ENCODE results near the gene RNF31.
A peak's percentile ranks its signal among the peaks of the same experiment; 100 is the strongest.

RNF31 gene

DNA sequence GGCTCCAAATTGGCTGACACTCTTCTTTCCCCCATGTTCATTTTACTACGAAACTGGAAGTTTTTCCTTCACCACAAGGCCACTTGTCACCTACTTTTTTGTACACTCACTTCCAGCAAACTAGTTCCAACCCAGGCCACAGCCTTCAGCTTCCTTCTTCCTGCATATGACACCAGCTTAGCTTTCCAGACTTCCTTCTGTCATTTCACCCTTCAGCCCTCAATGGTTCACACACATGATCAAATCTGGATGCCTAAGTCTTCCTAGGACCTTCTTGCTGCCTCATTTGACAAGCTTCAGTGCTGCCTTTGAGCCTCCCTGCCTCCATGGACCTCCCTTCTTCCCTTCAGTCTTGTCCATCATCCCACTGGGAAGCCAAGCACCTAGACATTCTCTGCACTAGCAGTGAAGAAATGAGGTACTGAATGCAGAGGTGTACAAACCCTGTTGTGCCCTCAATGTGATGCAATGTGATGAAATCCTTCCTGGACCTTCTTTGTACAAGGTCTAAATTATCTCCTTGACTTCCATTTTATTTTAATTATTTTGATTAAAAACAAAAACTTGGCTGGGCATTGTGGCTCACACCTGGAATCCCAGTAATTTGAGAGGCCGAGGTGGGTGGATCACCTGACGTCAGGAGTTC lies 20.3 kb downstream of the RNF31 start:
- DNase-seq (ENCODE audit: low read depth) = no peak
- Histone ChIP-seq H3K9ac (ENCODE audit: low read length) (no peak overlapping the region), H3K9me3 (ENCODE audit: control insufficient read depth, low read length) (no peaks in the 10 kb centered on the region), H3K4me1 (ENCODE audit: control insufficient read depth, insufficient read depth, low read length) (no peaks in the 10 kb centered on the region), H3K27me3 (replicated peaks; ENCODE audit: control insufficient read depth, insufficient read depth, low read length) (no peaks in the 10 kb centered on the region), H3K36me3 (ENCODE audit: control insufficient read depth, insufficient read depth, low read length, severe bottlenecking) (peaks cover 48% of the 10 kb centered on the region), H3K4me3 (ENCODE audit: low read length) (no peak overlapping the region)

DNA sequence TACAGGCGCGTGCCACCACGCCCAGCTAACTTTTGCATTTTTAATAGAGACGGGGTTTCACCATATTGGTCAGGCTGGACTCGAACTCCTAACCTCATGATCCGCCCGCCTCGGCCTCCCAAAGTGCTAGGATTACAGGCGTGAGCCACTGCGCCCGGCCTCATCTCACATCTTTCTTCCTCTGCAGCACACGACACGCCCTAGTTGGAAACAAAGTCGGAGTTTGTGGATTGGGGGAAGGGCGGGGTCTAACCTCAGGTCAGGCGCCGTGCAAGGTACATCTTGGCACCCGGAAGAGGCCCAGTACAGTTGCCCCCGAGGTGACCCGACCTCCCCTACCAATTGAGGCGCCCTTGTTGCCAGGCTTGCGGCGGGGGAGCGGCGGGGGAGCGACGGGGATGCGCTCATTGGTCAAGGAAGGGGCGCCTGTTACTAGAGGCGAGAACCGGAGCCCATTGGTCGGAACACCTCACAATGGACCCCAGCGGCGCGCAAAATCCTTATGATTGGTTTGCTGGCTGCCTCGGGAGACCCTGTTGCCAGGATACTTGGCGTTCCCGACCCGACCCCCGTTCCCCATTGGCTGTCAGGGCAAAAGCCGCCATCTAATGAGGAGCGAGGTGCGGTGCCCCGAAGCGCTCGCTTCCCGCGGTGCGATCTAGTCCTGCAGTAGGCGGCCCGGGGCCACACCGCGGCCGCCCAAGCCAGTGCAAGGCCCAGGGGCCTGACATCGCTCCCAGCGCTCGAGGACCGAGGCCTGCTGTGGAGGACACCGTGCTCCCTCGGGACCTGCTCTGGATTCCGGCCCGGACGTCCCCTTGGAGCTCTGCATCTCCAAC lies 24.3 kb downstream of the RNF31 start, which contains the start of gene REC8:
TSS of gene REC8 (plus strand) at position 659 of the 839 bp plus-strand sequence. CDS start 473 bp downstream, outside the sequence.
- Histone ChIP-seq H3K4me1 (ENCODE audit: control insufficient read depth, insufficient read depth, low read length) (no peaks in the 10 kb centered on the region), H3K36me3 (ENCODE audit: control insufficient read depth, insufficient read depth, low read length, severe bottlenecking) (peaks cover 16% of the 10 kb centered on the region), H3K4me3 (ENCODE audit: low read length) (no peak within 1 kb of the TSS), H3K27me3 (replicated peaks; ENCODE audit: control insufficient read depth, insufficient read depth, low read length) (no peaks in the 10 kb centered on the region), H3K9me3 (ENCODE audit: control insufficient read depth, low read length) (no peaks in the 10 kb centered on the region), H3K9ac (ENCODE audit: low read length) (no peak within 1 kb of the TSS)
- DNase-seq (ENCODE audit: low read depth) = no peak

DNA sequence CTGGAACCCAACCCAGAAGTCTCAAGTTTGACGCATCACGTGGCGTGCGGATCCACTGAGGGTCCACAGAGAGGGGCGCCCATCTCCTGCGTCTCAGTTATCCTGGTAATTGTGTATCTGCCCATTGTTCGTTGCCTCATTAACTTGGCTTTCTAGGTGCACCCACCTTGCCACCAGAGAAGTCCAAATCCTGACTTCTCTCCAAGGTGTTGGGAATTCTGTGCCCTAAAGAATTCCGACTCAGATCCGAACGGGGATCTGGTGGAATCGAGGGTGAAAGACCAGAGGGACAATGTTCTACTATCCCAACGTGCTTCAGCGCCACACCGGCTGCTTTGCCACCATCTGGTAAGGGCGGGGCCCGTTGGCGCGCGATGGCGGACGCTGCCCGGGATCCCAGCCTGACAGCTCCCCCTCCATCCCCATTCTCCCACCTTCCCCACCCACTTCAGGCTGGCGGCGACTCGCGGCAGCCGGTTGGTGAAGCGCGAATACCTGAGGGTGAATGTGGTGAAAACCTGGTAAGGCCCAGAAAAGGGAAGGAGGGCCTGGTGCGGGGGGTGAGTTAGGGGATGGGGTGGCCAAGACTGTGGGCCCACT lies 25.1 kb downstream of the RNF31 start:
- Histone ChIP-seq H3K9me3 (ENCODE audit: control insufficient read depth, low read length) (no peaks in the 10 kb centered on the region), H3K36me3 (ENCODE audit: control insufficient read depth, insufficient read depth, low read length, severe bottlenecking) (peaks cover 19% of the 10 kb centered on the region), H3K9ac (ENCODE audit: low read length) (no peak overlapping the region), H3K27me3 (replicated peaks; ENCODE audit: control insufficient read depth, insufficient read depth, low read length) (no peaks in the 10 kb centered on the region), H3K4me1 (ENCODE audit: control insufficient read depth, insufficient read depth, low read length) (no peaks in the 10 kb centered on the region), H3K4me3 (ENCODE audit: low read length) (no peak overlapping the region)
- DNase-seq (ENCODE audit: low read depth) = no peak

DNA sequence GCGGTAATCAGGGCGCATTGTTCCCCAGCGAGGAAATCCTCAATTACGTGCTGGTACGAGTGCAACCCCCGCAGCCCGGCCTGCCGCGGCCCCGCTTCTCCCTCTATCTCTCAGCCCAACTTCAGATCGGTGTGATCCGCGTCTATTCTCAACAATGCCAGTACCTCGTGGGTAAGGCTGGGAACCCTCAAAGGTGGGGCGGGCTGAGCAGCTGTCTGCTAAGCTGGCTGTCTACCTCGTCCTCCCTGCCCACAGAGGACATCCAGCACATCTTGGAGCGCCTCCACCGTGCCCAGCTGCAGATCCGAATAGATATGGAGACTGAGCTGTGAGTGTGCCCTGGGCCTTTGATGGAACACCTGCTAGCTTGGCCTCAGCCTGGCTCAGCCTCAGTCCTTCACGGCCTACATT lies 25.6 kb downstream of the RNF31 start:
- no peaks in the 10 kb centered on the region for H3K4me1 ChIP-seq (ENCODE audit: control insufficient read depth, insufficient read depth, low read length)
- no peaks in the 10 kb centered on the region for H3K9me3 ChIP-seq (ENCODE audit: control insufficient read depth, low read length)
- no peaks in the 10 kb centered on the region for H3K27me3 ChIP-seq (replicated peaks; ENCODE audit: control insufficient read depth, insufficient read depth, low read length)
- H3K9ac ChIP-seq (ENCODE audit: low read length) = no peak overlapping the region
- H3K36me3 ChIP-seq (ENCODE audit: control insufficient read depth, insufficient read depth, low read length, severe bottlenecking) = peaks cover 20% of the 10 kb centered on the region
- no peak for DNase-seq (ENCODE audit: low read depth)
- H3K4me3 ChIP-seq (ENCODE audit: low read length) = no peak overlapping the region

DNA sequence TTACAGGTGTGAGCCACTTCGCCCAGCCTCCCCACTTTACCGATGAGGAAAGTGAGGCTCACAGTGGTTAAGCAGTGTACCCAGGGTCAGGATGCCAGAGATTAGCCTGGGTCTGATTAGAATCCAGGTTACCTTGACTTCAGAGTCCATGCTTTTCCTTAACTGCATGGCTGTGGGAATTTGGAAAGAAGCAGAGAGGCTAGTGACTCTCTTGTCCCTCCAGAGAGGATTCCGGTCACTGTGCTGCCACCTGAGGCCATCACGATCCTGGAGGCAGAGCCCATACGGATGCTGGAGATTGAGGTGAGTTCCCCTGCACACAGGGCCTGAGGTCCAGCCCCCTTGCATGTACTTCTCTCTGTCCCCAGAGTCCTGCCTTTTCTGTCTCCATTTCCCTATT lies 29.3 kb downstream of the RNF31 start:
- DNase-seq (ENCODE audit: low read depth) = no peak
- no peak overlapping the region for H3K9ac ChIP-seq (ENCODE audit: low read length)
- no peak overlapping the region for H3K4me3 ChIP-seq (ENCODE audit: low read length)
- peaks cover 47% of the 10 kb centered on the region for H3K36me3 ChIP-seq (ENCODE audit: control insufficient read depth, insufficient read depth, low read length, severe bottlenecking)
- H3K4me1 ChIP-seq (ENCODE audit: control insufficient read depth, insufficient read depth, low read length) = peaks cover 16% of the 10 kb centered on the region
- no peaks in the 10 kb centered on the region for H3K9me3 ChIP-seq (ENCODE audit: control insufficient read depth, low read length)
- no peaks in the 10 kb centered on the region for H3K27me3 ChIP-seq (replicated peaks; ENCODE audit: control insufficient read depth, insufficient read depth, low read length)

DNA sequence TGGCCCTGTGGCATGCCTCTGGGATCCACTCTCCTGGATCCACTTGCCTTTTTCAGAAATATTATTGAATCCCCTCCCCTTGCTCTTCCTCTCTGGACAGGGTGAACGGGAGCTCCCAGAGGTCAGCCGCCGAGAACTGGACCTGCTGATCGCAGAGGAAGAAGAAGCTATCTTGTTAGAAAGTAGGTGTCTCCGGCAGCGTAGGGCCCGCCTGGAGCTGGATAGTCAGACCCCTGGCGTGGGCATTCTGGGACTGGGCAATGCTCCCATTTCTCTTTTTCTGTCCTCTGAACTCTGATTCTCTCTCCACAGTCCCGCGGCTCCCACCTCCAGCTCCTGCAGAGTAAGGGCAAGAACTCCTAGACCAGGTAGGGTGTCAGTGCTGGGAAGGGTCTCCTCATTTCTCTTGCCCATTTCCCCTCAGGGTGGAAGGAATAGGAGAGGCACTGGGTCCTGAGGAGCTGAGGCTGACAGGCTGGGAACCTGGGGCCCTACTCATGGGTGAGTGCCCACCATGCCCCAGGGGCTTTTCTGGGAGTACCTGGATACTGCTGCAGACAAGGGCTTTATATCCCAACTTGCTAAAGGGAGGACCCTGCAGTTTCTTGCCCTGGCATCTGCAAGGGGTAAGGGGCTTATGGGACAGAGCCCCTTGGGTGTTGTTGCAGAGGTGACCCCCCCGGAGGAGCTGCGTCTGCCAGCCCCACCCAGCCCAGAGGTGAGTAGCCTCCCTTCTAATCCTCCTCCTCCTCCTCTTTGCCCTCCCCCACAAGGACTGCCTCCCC lies 29.9 kb downstream of the RNF31 start:
- no peak overlapping the region for H3K9ac ChIP-seq (ENCODE audit: low read length)
- H3K9me3 ChIP-seq (ENCODE audit: control insufficient read depth, low read length) = no peaks in the 10 kb centered on the region
- H3K27me3 ChIP-seq (replicated peaks; ENCODE audit: control insufficient read depth, insufficient read depth, low read length) = no peaks in the 10 kb centered on the region
- H3K4me3 ChIP-seq (ENCODE audit: low read length) = no peak overlapping the region
- peaks cover 53% of the 10 kb centered on the region for H3K36me3 ChIP-seq (ENCODE audit: control insufficient read depth, insufficient read depth, low read length, severe bottlenecking)
- no peak for DNase-seq (ENCODE audit: low read depth)
- H3K4me1 ChIP-seq (ENCODE audit: control insufficient read depth, insufficient read depth, low read length) = peaks cover 16% of the 10 kb centered on the region

DNA sequence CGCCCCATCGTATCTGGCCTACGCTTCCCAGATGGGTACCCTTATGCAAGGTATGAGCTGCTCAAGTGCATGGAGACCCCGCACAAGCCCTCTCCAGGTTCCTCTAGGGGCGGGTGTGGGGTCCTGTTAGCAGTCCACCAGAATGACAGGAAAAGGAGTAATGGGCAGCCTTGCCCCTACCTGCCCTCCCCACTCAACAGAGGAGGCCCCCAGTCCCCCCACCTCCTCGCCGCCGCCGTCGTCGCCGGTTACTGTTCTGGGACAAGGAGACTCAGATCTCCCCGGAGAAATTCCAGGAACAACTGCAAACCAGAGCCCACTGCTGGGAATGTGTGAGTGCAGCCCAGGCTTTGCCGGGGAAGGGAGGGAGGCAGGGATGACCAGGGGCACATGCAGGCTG lies 30.6 kb downstream of the RNF31 start:
- Histone ChIP-seq H3K27me3 (replicated peaks; ENCODE audit: control insufficient read depth, insufficient read depth, low read length) (no peaks in the 10 kb centered on the region), H3K9me3 (ENCODE audit: control insufficient read depth, low read length) (no peaks in the 10 kb centered on the region), H3K4me3 (ENCODE audit: low read length) (no peak overlapping the region), H3K4me1 (ENCODE audit: control insufficient read depth, insufficient read depth, low read length) (peaks cover 16% of the 10 kb centered on the region), H3K36me3 (ENCODE audit: control insufficient read depth, insufficient read depth, low read length, severe bottlenecking) (peaks cover 60% of the 10 kb centered on the region), H3K9ac (ENCODE audit: low read length) (no peak overlapping the region)
- no peak for DNase-seq (ENCODE audit: low read depth)

DNA sequence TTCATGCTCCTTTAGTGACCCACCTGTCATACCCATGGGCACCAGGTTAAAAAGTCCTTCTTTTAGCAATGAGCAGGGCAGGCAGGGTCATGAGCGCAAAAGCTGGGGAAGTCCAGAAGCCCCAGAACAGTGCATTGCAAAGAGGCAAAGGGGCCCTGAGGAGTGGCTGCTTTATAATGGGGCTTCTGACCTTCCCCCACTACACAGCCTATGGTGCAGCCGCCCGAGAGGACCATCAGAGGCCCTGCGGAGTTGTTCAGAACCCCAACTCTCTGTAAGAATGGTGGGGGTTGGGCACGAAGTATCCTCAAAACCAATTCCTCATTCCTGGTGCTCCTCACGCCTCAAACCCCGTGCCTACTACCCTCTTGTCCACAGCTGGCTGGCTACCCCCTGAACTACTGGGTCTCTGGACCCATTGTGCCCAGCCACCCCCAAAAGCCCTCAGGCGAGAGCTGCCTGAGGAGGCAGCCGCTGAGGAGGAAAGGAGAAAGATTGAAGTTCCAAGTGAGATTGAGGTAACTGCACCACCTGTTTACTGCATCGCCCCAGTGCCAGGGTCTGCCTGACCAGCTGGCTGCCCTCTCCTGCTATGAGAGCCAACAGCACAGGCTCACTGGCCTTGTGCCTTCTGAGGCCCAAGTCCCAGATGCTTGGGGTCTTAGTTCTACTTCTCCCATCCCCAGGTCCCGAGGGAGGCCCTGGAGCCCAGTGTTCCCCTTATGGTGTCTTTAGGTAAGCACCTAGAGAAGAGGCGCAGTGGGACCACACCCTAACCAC lies 31.3 kb downstream of the RNF31 start:
- Histone ChIP-seq H3K9ac (ENCODE audit: low read length) (no peak overlapping the region), H3K9me3 (ENCODE audit: control insufficient read depth, low read length) (no peaks in the 10 kb centered on the region), H3K27me3 (replicated peaks; ENCODE audit: control insufficient read depth, insufficient read depth, low read length) (no peaks in the 10 kb centered on the region), H3K36me3 (ENCODE audit: control insufficient read depth, insufficient read depth, low read length, severe bottlenecking) (peaks cover 67% of the 10 kb centered on the region), H3K4me3 (ENCODE audit: low read length) (no peak overlapping the region), H3K4me1 (ENCODE audit: control insufficient read depth, insufficient read depth, low read length) (peaks cover 16% of the 10 kb centered on the region)
- DNase-seq (ENCODE audit: low read depth) = no peak

DNA sequence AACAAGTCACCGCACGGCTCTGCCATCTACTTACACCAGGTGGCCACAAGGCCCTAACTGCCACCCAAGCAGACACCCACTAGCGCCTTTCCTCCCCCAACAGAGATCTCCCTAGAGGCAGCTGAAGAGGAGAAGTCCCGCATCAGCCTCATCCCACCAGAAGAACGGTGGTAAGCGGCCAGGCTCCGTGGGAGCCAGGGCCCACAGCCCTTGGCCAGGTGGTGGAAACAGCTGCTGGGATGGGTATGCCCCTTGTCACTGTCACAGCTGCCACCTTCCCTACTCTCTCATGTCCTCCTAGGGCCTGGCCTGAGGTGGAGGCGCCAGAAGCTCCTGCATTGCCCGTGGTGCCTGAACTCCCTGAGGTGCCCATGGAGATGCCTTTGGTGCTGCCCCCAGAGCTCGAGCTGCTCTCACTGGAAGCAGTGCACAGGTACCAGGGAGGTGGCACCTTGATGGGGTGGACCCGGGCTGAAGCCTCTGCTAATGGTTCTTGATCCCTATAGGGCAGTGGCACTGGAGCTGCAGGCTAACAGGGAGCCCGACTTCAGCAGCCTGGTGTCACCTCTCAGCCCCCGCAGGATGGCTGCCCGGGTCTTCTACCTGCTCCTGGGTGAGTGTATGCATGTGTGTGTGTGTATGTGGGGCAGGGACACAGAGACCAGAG lies 32.1 kb downstream of the RNF31 start:
- Histone ChIP-seq H3K36me3 (ENCODE audit: control insufficient read depth, insufficient read depth, low read length, severe bottlenecking) (peaks cover 74% of the 10 kb centered on the region), H3K4me1 (ENCODE audit: control insufficient read depth, insufficient read depth, low read length) (peaks cover 16% of the 10 kb centered on the region), H3K9me3 (ENCODE audit: control insufficient read depth, low read length) (no peaks in the 10 kb centered on the region), H3K27me3 (replicated peaks; ENCODE audit: control insufficient read depth, insufficient read depth, low read length) (no peaks in the 10 kb centered on the region), H3K9ac (ENCODE audit: low read length) (peak overlapping the region; percentile 53), H3K4me3 (ENCODE audit: low read length) (no peak overlapping the region)
- no peak for DNase-seq (ENCODE audit: low read depth)
